Transverse colon (tissue), 4 donors: Measurements from ENCODE around the gene PDCD6IP. TPM values are rescaled to one million over a fixed set of nuclear protein-coding genes. Genes with fewer than 3 reads are reported as not detected.

Source experiments
- DNase-seq: peaks from one replicate; pipeline ENCODE4 v3.0.0-alpha.2; 2019
- H3K27ac ChIP-seq, 4 donors: fragments of 200-600 bp; sonication (generic); 2 replicates each; pipeline ENCODE4 v1.5.1; 2016 to 2018; ENCODE audit warnings: inconsistent platforms in 4 of 4
- H3K27me3 ChIP-seq: fragments of 200-600 bp; sonication (generic); 2 replicates; pipeline ENCODE4 v1.5.1; 2017; ENCODE audit warnings: inconsistent platforms
- H3K36me3 ChIP-seq, 4 donors: fragments of 200-600 bp; sonication (generic); 2 replicates each; pipeline ENCODE4 v1.5.1; 2017 to 2019; ENCODE audit warnings: inconsistent platforms in 4 of 4
- H3K4me1 ChIP-seq, 4 donors: fragments of 200-600 bp; sonication (generic); 2 replicates each; pipeline ENCODE4 v1.5.1; 2017 to 2020; ENCODE audit warnings: inconsistent platforms in 4 of 4
- H3K4me3 ChIP-seq, 4 donors: fragments of 200-600 bp; sonication (generic); 1 replicate in 1 of 4; 2 replicates in 3 of 4; pipeline versions ENCODE4 v1.5.1 to v1.6.1; 2017 to 2019; ENCODE audit warnings: inconsistent platforms in 4 of 4
- H3K9me3 ChIP-seq, 2 donors: fragments of 200-600 bp; sonication (generic); 2 replicates each; pipeline ENCODE4 v1.5.1; 2017 to 2019; ENCODE audit warnings: inconsistent platforms in 2 of 2
- EP300 ChIP-seq: sonication (generic); formaldehyde crosslinking; IDR thresholded peaks from one replicate; pipeline ENCODE4 v1.6.1; 2017; ENCODE audit warnings: antibody characterized with exemption, low read depth
- POLR2A ChIP-seq: fragments of 450-650 bp; IDR thresholded peaks from one replicate; pipeline ENCODE4 v1.6.1; 2016; ENCODE audit warnings: antibody characterized with exemption, mild to moderate bottlenecking, moderate library complexity
- POLR2AphosphoS5 ChIP-seq, 3 donors: sonication (generic); formaldehyde crosslinking; IDR thresholded peaks; one replicate each; pipeline ENCODE4 v1.6.1; 2016; ENCODE audit warnings: antibody characterized with exemption in 3 of 3
- WGBS, 2 donors: methylation state at CpG; one replicate each; pipeline ENCODE4 v1.1.5; 2018; ENCODE audit warnings: low coverage in 1 of 2; 5-methylcytosine and 5-hydroxymethylcytosine counted together
- in situ Hi-C, 4 donors: fragments of 200-750 bp; cut with MboI; loops; one replicate each; pipeline versions ENCODE4 v1.15.0 to v1.15.1; 2017; ENCODE audit warnings: low sequenced_read_pairs in 3 of 4, low pct_ligation_motif_present in 1 of 4, low pct_unique_long_range_greater_than_20kb in 1 of 4
- intact Hi-C: fragments of 100-400 bp; cut with DNase I; formaldehyde crosslinking; loops from one replicate; pipeline ENCODE4 v1.15.1; 2023; ENCODE audit warnings: low total_unique reads
- total RNA-seq, 4 donors: library from RNA; depleted of rRNA; stranded (reverse); fragments of >200 nt; gene quantifications; one replicate each; pipeline ENCODE4 v1.1.0, GENCODE V29; 2016
- TF ChIP-seq, protein P1 (sequence below), 5 experiments: fragments of 200-600 bp in 3 of 5; fragments of 450-650 bp in 2 of 5; sonication (generic) in 3 of 5; IDR thresholded peaks; 1 replicate in 2 of 5; 2 replicates in 3 of 5; pipeline ENCODE4 v1.5.1; 2016 to 2017; ENCODE audit warnings: antibody characterized with exemption in 5 of 5, inconsistent platforms in 3 of 5, mild to moderate bottlenecking in 2 of 5, moderate library complexity in 1 of 5

The PDCD6IP gene
- total RNA-seq, 4 donors from 2014 or later, result 89.0 to 523 (median 372) TPM

DNA sequence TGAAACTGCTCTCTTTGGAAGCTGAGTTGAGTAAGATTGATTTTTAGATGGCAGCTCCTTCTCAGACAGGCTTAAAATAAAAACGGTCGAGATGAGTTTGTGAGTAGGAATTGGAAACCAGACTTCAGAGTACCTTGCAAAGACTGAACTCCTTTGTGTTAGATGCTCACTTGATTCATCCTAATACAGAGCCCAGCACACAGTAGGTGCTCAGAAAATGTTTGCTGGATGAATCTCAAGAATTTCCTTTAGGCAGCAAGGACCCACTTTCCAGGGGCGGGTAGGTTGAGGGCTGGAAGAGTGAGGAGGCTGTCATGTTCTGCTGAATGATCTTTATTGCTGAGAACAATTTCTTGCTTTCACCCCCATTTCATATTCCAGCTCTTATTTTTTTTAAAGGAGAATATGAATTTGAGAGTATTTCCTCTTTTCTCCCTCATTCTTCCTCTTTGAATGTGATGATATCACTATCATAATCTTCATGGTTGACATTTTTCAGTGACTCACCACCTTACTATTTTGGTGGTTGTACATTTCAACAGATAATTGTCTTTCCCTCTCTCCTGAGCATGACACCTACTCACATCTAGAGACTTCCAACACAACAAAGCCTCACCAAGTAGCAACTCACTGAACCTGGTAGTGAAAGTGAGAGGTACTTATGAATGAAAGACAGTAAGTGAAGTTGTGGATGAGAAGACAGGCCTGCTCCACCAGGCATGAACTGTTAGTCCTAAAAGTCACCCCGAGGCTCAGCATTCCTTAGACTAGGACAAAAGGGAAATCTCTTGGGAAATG, 113.3 kb downstream of the PDCD6IP start:
- DNase-seq, result no peak
- in situ Hi-C loops, result no loop called here
- WGBS, 2 donors, result 71 to 84% methylated on average over 4 of the region's 4 CpGs

DNA sequence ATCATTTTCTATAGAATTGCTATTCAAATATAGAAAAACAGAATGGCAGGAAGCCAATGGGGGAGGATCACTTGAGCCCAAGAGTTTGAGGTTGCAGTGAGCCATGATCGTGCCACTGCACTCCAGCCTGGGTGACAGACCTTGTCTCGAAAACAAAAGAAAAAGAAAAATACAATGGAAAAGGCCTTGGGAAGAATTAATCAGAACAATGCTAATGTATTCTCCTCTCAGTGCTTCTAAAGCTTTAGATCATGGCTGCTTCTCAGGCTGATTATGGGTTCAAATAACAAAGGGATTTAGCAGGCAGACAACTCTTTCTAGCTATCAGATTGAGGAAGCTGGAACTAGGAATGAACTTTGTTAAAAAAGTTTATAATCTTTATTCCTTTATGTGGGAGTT, 115.8 kb downstream of the PDCD6IP start:
- WGBS, 2 donors, result 82 to 89% methylated on average over 2 of the region's 2 CpGs

More for the DNA sequence above, 113.3 kb downstream of the PDCD6IP start:
- intact Hi-C loops, result no loop called here
- Histone ChIP-seq H3K27me3 (no peaks in the 10 kb centered on the region), H3K4me3 (no peak overlapping the region), H3K36me3 (no peaks in the 10 kb centered on the region), H3K4me1 (no peaks in the 10 kb centered on the region), H3K9me3 (no peaks in the 10 kb centered on the region), H3K27ac (no peak overlapping the region)
- TF ChIP-seq POLR2A, result no peak
- TF ChIP-seq, protein P1, sequence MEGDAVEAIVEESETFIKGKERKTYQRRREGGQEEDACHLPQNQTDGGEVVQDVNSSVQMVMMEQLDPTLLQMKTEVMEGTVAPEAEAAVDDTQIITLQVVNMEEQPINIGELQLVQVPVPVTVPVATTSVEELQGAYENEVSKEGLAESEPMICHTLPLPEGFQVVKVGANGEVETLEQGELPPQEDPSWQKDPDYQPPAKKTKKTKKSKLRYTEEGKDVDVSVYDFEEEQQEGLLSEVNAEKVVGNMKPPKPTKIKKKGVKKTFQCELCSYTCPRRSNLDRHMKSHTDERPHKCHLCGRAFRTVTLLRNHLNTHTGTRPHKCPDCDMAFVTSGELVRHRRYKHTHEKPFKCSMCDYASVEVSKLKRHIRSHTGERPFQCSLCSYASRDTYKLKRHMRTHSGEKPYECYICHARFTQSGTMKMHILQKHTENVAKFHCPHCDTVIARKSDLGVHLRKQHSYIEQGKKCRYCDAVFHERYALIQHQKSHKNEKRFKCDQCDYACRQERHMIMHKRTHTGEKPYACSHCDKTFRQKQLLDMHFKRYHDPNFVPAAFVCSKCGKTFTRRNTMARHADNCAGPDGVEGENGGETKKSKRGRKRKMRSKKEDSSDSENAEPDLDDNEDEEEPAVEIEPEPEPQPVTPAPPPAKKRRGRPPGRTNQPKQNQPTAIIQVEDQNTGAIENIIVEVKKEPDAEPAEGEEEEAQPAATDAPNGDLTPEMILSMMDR (IDR thresholded peaks at IDR 0.05), result no peak
- TF ChIP-seq EP300, result no peak
- no peak for TF ChIP-seq POLR2AphosphoS5 (IDR thresholded peaks at IDR 0.05)

DNA sequence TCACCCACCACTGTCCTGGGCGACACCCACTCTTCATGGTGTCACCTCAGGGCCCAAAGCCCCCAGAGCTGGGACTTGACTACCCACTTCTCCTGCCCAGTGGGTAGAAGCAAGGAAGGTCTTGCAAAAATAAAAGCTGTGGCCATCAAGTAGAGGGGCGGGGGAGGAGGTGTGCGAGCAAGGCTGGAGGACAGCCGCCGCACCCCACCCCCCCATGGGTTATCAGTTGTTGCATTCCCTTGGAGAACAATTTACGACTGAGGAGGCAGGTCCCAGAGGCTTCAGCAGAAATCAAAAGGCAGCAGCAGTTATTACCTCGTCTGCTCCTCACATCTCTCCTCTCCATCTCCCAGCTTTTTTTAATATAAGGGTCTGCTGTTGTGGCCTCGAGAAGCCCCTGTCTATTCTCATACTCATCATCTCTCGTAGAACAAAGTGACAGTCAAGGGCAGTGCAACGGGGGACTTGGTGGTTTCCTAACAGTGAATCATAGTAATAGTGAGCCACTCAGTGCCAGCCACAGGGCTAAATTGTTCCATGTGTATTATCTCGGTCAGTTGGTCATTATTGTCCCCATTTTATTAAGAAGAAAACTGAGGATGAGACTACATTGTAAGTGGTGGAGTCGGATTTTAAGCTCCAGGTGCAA, 116.4 kb downstream of the PDCD6IP start:
- in situ Hi-C loops, result no loop called here
- H3K36me3 ChIP-seq, result no peaks in the 10 kb centered on the region
- intact Hi-C loops, result no loop called here

More for the DNA sequence above, 115.8 kb downstream of the PDCD6IP start:
- in situ Hi-C loops, result no loop called here
- H3K27ac ChIP-seq, result no peak overlapping the region
- no peak overlapping the region for H3K4me3 ChIP-seq
- no peaks in the 10 kb centered on the region for H3K4me1 ChIP-seq
- intact Hi-C loops, result no loop called here
- H3K36me3 ChIP-seq, result no peaks in the 10 kb centered on the region
- no peak for DNase-seq
- no peaks in the 10 kb centered on the region for H3K9me3 ChIP-seq
- TF ChIP-seq EP300 (no peak), POLR2AphosphoS5 (IDR thresholded peaks at IDR 0.05) (no peak), POLR2A (no peak)
- TF ChIP-seq, protein P1 (IDR thresholded peaks at IDR 0.05), result no peak
- no peaks in the 10 kb centered on the region for H3K27me3 ChIP-seq

More for the DNA sequence above, 116.4 kb downstream of the PDCD6IP start:
- TF ChIP-seq POLR2AphosphoS5 (IDR thresholded peaks at IDR 0.05) (no peak), EP300 (no peak), POLR2A (no peak)
- TF ChIP-seq, protein P1 (IDR thresholded peaks at IDR 0.05), result no peak
- no peak for DNase-seq
- Histone ChIP-seq H3K9me3 (no peaks in the 10 kb centered on the region), H3K27ac (no peak overlapping the region), H3K27me3 (no peaks in the 10 kb centered on the region), H3K4me3 (no peak overlapping the region), H3K4me1 (no peaks in the 10 kb centered on the region)
- 70 to 74% methylated on average over 4 to 12 of the region's 12 CpGs for WGBS, 2 donors
